Endodermal cell (in vitro differentiated cells): Measurements from ENCODE around the gene WBP11. TPM values are rescaled to one million over a fixed set of nuclear protein-coding genes. Genes with fewer than 3 reads are reported as not detected.

Experiments used
- DNase-seq: peaks from one replicate; pipeline ENCODE4 v3.0.0-alpha.2; 2017
- H3K27ac ChIP-seq: 2 replicates; pipeline ENCODE4 v1.5.1; 2013; ENCODE audit warnings: mild to moderate bottlenecking, low read depth, low read length, moderate library complexity
- H3K27me3 ChIP-seq: 2 replicates; pipeline ENCODE4 v1.6.1; 2013; ENCODE audit warnings: mild to moderate bottlenecking, low read length, moderate library complexity; ENCODE audit not compliant: insufficient read depth, control insufficient read depth, poor library complexity, severe bottlenecking
- H3K36me3 ChIP-seq: 2 replicates; pipeline ENCODE4 v1.7.0; 2013; ENCODE audit warnings: mild to moderate bottlenecking, low read length, moderate library complexity; ENCODE audit not compliant: control insufficient read depth, insufficient read depth
- H3K4me1 ChIP-seq: one replicate; pipeline ENCODE4 v1.7.0; 2013; ENCODE audit warnings: low read length; ENCODE audit not compliant: control insufficient read depth, insufficient read depth
- H3K4me3 ChIP-seq: 2 replicates; pipeline ENCODE4 v1.5.1; 2013; ENCODE audit warnings: mild to moderate bottlenecking, low read length, moderate library complexity
- H3K9ac ChIP-seq: 2 replicates; pipeline ENCODE4 v1.6.1; 2013; ENCODE audit warnings: mild to moderate bottlenecking, low read length, moderate library complexity; ENCODE audit not compliant: poor library complexity, severe bottlenecking; ENCODE audit errors: extremely low read depth
- H3K9me3 ChIP-seq: 2 replicates; pipeline ENCODE4 v1.6.1; 2013; ENCODE audit warnings: mild to moderate bottlenecking, low read length, moderate library complexity; ENCODE audit not compliant: control insufficient read depth
- H3K27ac Mint-ChIP-seq: 2 replicates; pipeline ENCODE4 v1.8.0; 2020; ENCODE audit warnings: mixed read lengths
- H3K27me3 Mint-ChIP-seq: 2 replicates; pipeline ENCODE4 v1.8.0; 2021; ENCODE audit warnings: mild to moderate bottlenecking, mixed read lengths; ENCODE audit not compliant: insufficient read depth
- H3K36me3 Mint-ChIP-seq: 2 replicates; pipeline ENCODE4 v1.8.0; 2020; ENCODE audit warnings: low read depth, mixed read lengths
- H3K4me1 Mint-ChIP-seq: 2 replicates; pipeline ENCODE4 v1.8.0; 2020; ENCODE audit warnings: mixed read lengths
- H3K4me3 Mint-ChIP-seq: 2 replicates; pipeline ENCODE4 v1.8.0; 2020; ENCODE audit warnings: mild to moderate bottlenecking, moderate library complexity, mixed read lengths
- H3K9me3 Mint-ChIP-seq: 2 replicates; pipeline ENCODE4 v1.8.0; 2020; ENCODE audit warnings: mild to moderate bottlenecking, mixed read lengths
- WGBS, 2 experiments: methylation state at CpG; one replicate each; pipeline versions ENCODE4 v1.1.5 to v1.1.7; 2013; ENCODE audit warnings: missing lambda C conversion rate in 2 of 2, mixed read lengths in 1 of 2; ENCODE audit not compliant: insufficient coverage in 1 of 2, insufficient read length in 1 of 2; 5-methylcytosine and 5-hydroxymethylcytosine counted together
- total RNA-seq, 2 donors: library from RNA; stranded (reverse); fragmentation: NEBNext Ultra II Directional in 1 of 2; extraction: Animal tissue kit (Norgen Biotek cat#: 25700) in 1 of 2; gene quantifications; 2 replicates in 1 of 2; 3 replicates in 1 of 2; pipeline ENCODE4 v1.2.1, GENCODE V29; 2021
- TF ChIP-seq, protein P1 (sequence below): fragments of 200-600 bp; sonication (generic); conservative IDR thresholded peaks from 2 replicates; pipeline ENCODE4 v1.5.0; 2021; ENCODE audit warnings: antibody characterized with exemption, mild to moderate bottlenecking

The WBP11 gene
- total RNA-seq, 2 donors from 2014 or later: 97.4 to 150 TPM

DNA sequence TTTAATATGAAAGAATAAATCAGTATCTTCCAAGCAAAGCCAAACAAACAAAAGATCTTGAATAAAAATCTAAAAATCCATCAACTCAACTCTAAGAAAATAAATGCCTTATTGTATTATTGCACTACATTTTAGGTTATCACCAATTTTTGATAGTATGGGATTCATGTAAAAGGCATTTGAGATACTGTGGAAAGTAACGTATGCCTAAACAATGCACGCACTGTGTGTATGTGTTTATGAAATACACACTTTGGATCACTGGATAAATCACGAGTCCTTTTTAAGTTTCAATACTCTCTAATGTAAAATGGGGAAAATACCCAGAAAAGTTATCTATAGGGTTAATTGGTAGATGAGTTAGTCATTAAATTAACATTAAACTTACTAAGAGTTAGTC lies 17.7 kb downstream of the WBP11 start:
- H3K4me3 Mint-ChIP-seq: no peak overlapping the region
- no peak overlapping the region for H3K9ac ChIP-seq
- H3K36me3 ChIP-seq: peaks cover 52% of the 10 kb centered on the region
- no peaks in the 10 kb centered on the region for H3K9me3 ChIP-seq
- 98% methylated on average over 3 of the region's 3 CpGs; no CpG with 5 or more reads in 1 of the 2 experiments for WGBS, 2 experiments
- H3K4me3 ChIP-seq: no peak overlapping the region
- TF ChIP-seq, protein P1, sequence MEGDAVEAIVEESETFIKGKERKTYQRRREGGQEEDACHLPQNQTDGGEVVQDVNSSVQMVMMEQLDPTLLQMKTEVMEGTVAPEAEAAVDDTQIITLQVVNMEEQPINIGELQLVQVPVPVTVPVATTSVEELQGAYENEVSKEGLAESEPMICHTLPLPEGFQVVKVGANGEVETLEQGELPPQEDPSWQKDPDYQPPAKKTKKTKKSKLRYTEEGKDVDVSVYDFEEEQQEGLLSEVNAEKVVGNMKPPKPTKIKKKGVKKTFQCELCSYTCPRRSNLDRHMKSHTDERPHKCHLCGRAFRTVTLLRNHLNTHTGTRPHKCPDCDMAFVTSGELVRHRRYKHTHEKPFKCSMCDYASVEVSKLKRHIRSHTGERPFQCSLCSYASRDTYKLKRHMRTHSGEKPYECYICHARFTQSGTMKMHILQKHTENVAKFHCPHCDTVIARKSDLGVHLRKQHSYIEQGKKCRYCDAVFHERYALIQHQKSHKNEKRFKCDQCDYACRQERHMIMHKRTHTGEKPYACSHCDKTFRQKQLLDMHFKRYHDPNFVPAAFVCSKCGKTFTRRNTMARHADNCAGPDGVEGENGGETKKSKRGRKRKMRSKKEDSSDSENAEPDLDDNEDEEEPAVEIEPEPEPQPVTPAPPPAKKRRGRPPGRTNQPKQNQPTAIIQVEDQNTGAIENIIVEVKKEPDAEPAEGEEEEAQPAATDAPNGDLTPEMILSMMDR: no peak
- no peak overlapping the region for H3K27ac Mint-ChIP-seq
- H3K27ac ChIP-seq: no peak overlapping the region
- H3K27me3 ChIP-seq: no peaks in the 10 kb centered on the region
- H3K27me3 Mint-ChIP-seq: no peaks in the 10 kb centered on the region
- no peaks in the 10 kb centered on the region for H3K4me1 ChIP-seq
- H3K9me3 Mint-ChIP-seq: no peaks in the 10 kb centered on the region
- H3K4me1 Mint-ChIP-seq: no peaks in the 10 kb centered on the region
- peaks cover 51% of the 10 kb centered on the region for H3K36me3 Mint-ChIP-seq
- DNase-seq: no peak

DNA sequence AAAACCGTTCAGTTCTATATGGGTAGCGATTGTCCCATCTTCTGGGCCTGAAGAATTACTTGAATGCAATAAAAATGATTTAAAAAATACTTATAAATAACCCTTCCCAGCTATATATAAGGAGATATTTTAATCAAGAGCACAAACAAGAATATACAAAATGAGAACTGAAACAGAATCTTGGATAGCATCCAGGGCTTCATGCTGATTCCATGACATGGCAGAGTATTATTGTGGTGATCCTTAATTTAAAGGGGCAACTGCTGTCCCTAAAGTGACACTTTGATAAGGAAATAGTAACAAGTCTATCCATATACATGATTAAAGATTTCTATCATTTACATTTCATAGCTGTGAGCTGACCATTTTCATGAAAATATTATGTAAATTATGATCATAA lies 18.8 kb downstream of the WBP11 start:
- no peak overlapping the region for H3K4me3 Mint-ChIP-seq
- no peaks in the 10 kb centered on the region for H3K4me1 Mint-ChIP-seq
- H3K27me3 Mint-ChIP-seq: no peaks in the 10 kb centered on the region
- no peak overlapping the region for H3K4me3 ChIP-seq
- no peak overlapping the region for H3K9ac ChIP-seq
- H3K36me3 ChIP-seq: peaks cover 41% of the 10 kb centered on the region
- peaks cover 40% of the 10 kb centered on the region for H3K36me3 Mint-ChIP-seq
- H3K9me3 Mint-ChIP-seq: no peaks in the 10 kb centered on the region
- WGBS, 2 experiments: 67 to 100% methylated on average over 1 of the region's 2 CpGs
- H3K4me1 ChIP-seq: no peaks in the 10 kb centered on the region
- no peaks in the 10 kb centered on the region for H3K9me3 ChIP-seq
- no peak for DNase-seq
- no peak overlapping the region for H3K27ac Mint-ChIP-seq
- H3K27ac ChIP-seq: no peak overlapping the region
- H3K27me3 ChIP-seq: no peaks in the 10 kb centered on the region
- TF ChIP-seq, protein P1: no peak

DNA sequence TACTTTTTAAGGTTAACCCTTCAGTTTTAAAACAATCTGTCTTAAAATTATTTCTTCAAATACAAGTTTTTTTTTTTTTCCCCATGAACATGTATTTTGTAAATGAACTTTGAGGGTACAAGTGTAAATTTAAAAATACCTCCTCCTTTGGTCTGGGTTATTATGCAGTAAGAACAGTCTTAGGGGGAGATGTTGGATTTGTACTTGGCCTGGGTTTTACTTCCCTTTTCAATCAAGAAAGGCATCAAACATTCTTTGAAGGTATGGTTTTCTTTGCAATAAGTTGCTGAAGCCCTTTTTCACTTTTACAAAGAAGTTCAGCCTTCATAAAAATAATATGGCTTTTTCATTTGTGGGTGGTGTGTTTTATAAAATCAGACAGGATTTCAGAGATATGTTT lies 20.5 kb downstream of the WBP11 start:
- TF ChIP-seq, protein P1: no peak
- DNase-seq: no peak
- no peak overlapping the region for H3K4me3 Mint-ChIP-seq

More for the DNA sequence above, 20.5 kb downstream of the WBP11 start:
- no peak overlapping the region for H3K4me3 ChIP-seq
- H3K9me3 ChIP-seq: no peaks in the 10 kb centered on the region
- no peaks in the 10 kb centered on the region for H3K4me1 ChIP-seq
- Mint-ChIP-seq H3K36me3 (peaks cover 24% of the 10 kb centered on the region), H3K9me3 (no peaks in the 10 kb centered on the region), H3K27me3 (no peaks in the 10 kb centered on the region), H3K27ac (no peak overlapping the region), H3K4me1 (no peaks in the 10 kb centered on the region)
- H3K27me3 ChIP-seq: no peaks in the 10 kb centered on the region
- H3K27ac ChIP-seq: no peak overlapping the region
- H3K36me3 ChIP-seq: peaks cover 24% of the 10 kb centered on the region
- no peak overlapping the region for H3K9ac ChIP-seq
